HepG2 (cell line): ENCODE measurements around the gene MAT2A. TPM values are rescaled to one million over a fixed set of nuclear protein-coding genes. Genes with fewer than 3 reads are reported as not detected.
A peak's percentile ranks its signal among the peaks of the same experiment; 100 is the strongest.

ENCODE experiments used
- AHR ChIP-seq: IDR thresholded peaks from 2 replicates; pipeline ENCODE4 v1.6.1; 2018; ENCODE audit warnings: missing genetic modification reagents, missing compliant biosample characterization
- BORCS8-MEF2B ChIP-seq: sonication (generic); formaldehyde crosslinking; IDR thresholded peaks from 2 replicates; pipeline ENCODE4 v1.8.0; 2022; ENCODE audit warnings: mild to moderate bottlenecking, missing genetic modification reagents
- GFI1 ChIP-seq: sonication (generic); formaldehyde crosslinking; IDR thresholded peaks from 2 replicates; pipeline ENCODE4 v1.5.0; 2020; ENCODE audit warnings: missing genetic modification reagents, mild to moderate bottlenecking, borderline replicate concordance
- ISX ChIP-seq: sonication (generic); formaldehyde crosslinking; conservative IDR thresholded peaks from 2 replicates; pipeline ENCODE4 v1.5.0; 2020; ENCODE audit warnings: missing genetic modification reagents
- KLF15 ChIP-seq: sonication (generic); formaldehyde crosslinking; IDR thresholded peaks from 2 replicates; pipeline ENCODE4 v1.8.1; 2023; ENCODE audit warnings: borderline replicate concordance, mild to moderate bottlenecking, inconsistent platforms, missing genetic modification reagents, mixed read lengths
- MLLT10 ChIP-seq: sonication (generic); formaldehyde crosslinking; IDR thresholded peaks from 2 replicates; pipeline ENCODE4 v1.4.0; 2020; ENCODE audit warnings: missing genetic modification reagents
- MYNN ChIP-seq: sonication (generic); formaldehyde crosslinking; IDR thresholded peaks from 2 replicates; pipeline ENCODE4 v1.4.0; 2020; ENCODE audit warnings: mild to moderate bottlenecking, low read depth, missing genetic modification reagents
- NFE2L2 ChIP-seq: fragments of 150-350 bp; IDR thresholded peaks from 2 replicates; pipeline ENCODE4 v1.6.1; 2014; ENCODE audit warnings: low read length
- NR2C2 ChIP-seq: sonication (generic); formaldehyde crosslinking; IDR thresholded peaks from 2 replicates; pipeline ENCODE4 v1.4.0; 2020; ENCODE audit warnings: missing genetic modification reagents, mild to moderate bottlenecking, moderate library complexity, borderline replicate concordance
- REPIN1 ChIP-seq: sonication (generic); formaldehyde crosslinking; IDR thresholded peaks from 2 replicates; pipeline ENCODE4 v1.8.0; 2022; ENCODE audit warnings: missing genetic modification reagents, low read depth, mild to moderate bottlenecking, borderline replicate concordance
- RFX5 ChIP-seq: IDR thresholded peaks from 2 replicates; pipeline ENCODE4 v1.6.1; 2011; ENCODE audit warnings: low read depth, low read length, improper control_type of control experiment
- SNRNP70 ChIP-seq: fragments of 200-400 bp; formaldehyde crosslinking; IDR thresholded peaks from 2 replicates; pipeline ENCODE4 v1.6.1; 2017; ENCODE audit warnings: mild to moderate bottlenecking, low read depth, low read length, moderate library complexity
- WIZ ChIP-seq: sonication (generic); formaldehyde crosslinking; IDR thresholded peaks from 2 replicates; pipeline ENCODE4 v1.5.1; 2020; ENCODE audit warnings: mild to moderate bottlenecking, missing genetic modification reagents
- ZNF570 ChIP-seq: sonication (generic); formaldehyde crosslinking; IDR thresholded peaks from 2 replicates; pipeline ENCODE4 v1.4.0; 2020; ENCODE audit warnings: mild to moderate bottlenecking, missing genetic modification reagents, borderline replicate concordance
- ZNF747 ChIP-seq: sonication (generic); formaldehyde crosslinking; IDR thresholded peaks from 2 replicates; pipeline ENCODE4 v1.8.1; 2023; ENCODE audit warnings: missing genetic modification reagents, mild to moderate bottlenecking, borderline replicate concordance
- ZNF761 ChIP-seq: sonication (generic); formaldehyde crosslinking; conservative IDR thresholded peaks from 2 replicates; pipeline ENCODE4 v1.4.0; 2020; ENCODE audit warnings: mild to moderate bottlenecking, missing genetic modification reagents
- ZNF883 ChIP-seq: sonication (generic); formaldehyde crosslinking; IDR thresholded peaks from 2 replicates; pipeline ENCODE4 v1.5.1; 2020; ENCODE audit warnings: mild to moderate bottlenecking, missing genetic modification reagents; ENCODE audit errors: not compliant biosample characterization
- polyA plus RNA-seq, 8 experiments: library from polyadenylated mRNA; depleted of rRNA in 3 of 8; stranded (reverse) in 7 of 8; unstranded in 1 of 8; fragments of >200 nt; fragmentation: Illumina TruSeq in 4 of 8; extraction: Trizol in 4 of 8; gene quantifications; 2 replicates each; pipeline versions ENCODE4 v1.2.1 to v1.2.3, GENCODE V29; 2011 to 2016; ENCODE audit warnings: low read depth in 4 of 8, missing spikeins in 1 of 8, mixed read lengths in 1 of 8; ENCODE audit not compliant: insufficient read depth in 1 of 8
- total RNA-seq, 5 experiments: library from RNA; depleted of rRNA; stranded (reverse); fragments of >200 nt; fragmentation: Illumina TruSeq; extraction: Trizol; gene quantifications; 2 replicates each; pipeline ENCODE4 v1.2.3, GENCODE V29; 2016; ENCODE audit warnings: low read depth in 1 of 5
- TF ChIP-seq, protein P1 (sequence below): conservative IDR thresholded peaks from 2 replicates; pipeline ENCODE4 v1.6.1; 2018; ENCODE audit warnings: missing genetic modification reagents
- TF ChIP-seq, protein P2 (sequence below): IDR thresholded peaks from 2 replicates; pipeline ENCODE4 v1.6.1; 2016
- TF ChIP-seq, protein P3 (sequence below): sonication (generic); formaldehyde crosslinking; IDR thresholded peaks from 2 replicates; pipeline ENCODE4 v1.4.0; 2020; ENCODE audit warnings: mild to moderate bottlenecking, missing genetic modification reagents, borderline replicate concordance
- TF ChIP-seq, protein P4 (sequence below): sonication (generic); formaldehyde crosslinking; IDR thresholded peaks from 2 replicates; pipeline ENCODE4 v1.5.0; 2020; ENCODE audit warnings: mild to moderate bottlenecking, missing genetic modification reagents

The MAT2A gene
- total and polyA plus RNA-seq, 2 of the 13 experiments (the other 11 are each of a cell fraction or from before 2014, with no cell fraction given) = 155 to 331 TPM

DNA sequence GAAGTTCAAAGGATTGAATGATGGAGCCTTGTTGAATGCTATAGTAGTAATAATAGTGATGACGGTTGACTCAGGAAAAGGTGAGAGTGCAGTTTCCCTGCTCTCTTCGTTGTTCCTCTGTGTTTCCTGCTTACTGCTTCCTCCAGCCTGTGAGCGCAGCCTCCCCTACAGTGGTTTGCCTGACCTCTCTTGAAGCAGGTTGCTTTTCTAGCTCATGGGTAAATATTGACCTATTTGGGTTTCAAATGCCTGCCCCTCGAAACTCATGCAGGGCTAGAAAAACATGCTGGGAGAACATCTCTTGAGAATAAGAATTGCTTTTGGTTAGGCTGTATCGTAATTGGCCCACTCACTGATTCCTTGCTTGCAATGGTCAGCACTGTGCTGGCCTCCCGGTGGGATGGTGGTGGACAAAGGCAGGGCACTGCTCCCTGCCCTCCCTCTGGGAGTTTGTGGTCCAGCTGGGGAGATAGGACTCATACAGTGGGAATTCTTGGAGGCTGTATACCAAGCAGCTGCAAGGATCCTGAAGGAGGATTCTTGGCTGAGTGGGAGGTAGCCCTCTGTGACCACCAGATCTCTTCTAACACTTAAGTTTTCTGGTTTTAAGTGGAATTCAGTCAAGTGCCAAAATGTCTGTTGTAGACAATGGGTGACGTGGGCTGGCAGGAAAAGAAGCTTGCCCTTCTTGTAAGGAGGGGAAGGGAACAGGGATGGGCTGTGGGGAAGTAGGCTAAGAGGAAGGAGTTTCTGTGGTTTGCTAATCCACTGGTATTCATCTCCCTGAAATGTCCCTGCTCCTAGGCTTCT, 51.2 kb downstream of the MAT2A start (continued):
- TF ChIP-seq, protein P1, sequence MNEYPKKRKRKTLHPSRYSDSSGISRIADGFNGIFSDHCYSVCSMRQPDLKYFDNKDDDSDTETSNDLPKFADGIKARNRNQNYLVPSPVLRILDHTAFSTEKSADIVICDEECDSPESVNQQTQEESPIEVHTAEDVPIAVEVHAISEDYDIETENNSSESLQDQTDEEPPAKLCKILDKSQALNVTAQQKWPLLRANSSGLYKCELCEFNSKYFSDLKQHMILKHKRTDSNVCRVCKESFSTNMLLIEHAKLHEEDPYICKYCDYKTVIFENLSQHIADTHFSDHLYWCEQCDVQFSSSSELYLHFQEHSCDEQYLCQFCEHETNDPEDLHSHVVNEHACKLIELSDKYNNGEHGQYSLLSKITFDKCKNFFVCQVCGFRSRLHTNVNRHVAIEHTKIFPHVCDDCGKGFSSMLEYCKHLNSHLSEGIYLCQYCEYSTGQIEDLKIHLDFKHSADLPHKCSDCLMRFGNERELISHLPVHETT (CRISPR knock-in tag) = no peak
- TF ChIP-seq ZNF761 (CRISPR knock-in tag) = no peak
- TF ChIP-seq BORCS8-MEF2B (CRISPR knock-in tag) = no peak
- TF ChIP-seq KLF15 (CRISPR knock-in tag) = no peak
- TF ChIP-seq WIZ = peak; percentile 77; the same call in 1 of the 2 replicates
- TF ChIP-seq REPIN1 (CRISPR knock-in tag) = peak; percentile 68; the same call in 1 of the 2 replicates
- TF ChIP-seq RFX5 = no peak
- TF ChIP-seq, protein P2, sequence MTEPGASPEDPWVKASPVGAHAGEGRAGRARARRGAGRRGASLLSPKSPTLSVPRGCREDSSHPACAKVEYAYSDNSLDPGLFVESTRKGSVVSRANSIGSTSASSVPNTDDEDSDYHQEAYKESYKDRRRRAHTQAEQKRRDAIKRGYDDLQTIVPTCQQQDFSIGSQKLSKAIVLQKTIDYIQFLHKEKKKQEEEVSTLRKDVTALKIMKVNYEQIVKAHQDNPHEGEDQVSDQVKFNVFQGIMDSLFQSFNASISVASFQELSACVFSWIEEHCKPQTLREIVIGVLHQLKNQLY (CRISPR knock-in tag) = peak; percentile 52; the same call in 1 of the 2 replicates
- no peak for TF ChIP-seq SNRNP70
- TF ChIP-seq, protein P3, sequence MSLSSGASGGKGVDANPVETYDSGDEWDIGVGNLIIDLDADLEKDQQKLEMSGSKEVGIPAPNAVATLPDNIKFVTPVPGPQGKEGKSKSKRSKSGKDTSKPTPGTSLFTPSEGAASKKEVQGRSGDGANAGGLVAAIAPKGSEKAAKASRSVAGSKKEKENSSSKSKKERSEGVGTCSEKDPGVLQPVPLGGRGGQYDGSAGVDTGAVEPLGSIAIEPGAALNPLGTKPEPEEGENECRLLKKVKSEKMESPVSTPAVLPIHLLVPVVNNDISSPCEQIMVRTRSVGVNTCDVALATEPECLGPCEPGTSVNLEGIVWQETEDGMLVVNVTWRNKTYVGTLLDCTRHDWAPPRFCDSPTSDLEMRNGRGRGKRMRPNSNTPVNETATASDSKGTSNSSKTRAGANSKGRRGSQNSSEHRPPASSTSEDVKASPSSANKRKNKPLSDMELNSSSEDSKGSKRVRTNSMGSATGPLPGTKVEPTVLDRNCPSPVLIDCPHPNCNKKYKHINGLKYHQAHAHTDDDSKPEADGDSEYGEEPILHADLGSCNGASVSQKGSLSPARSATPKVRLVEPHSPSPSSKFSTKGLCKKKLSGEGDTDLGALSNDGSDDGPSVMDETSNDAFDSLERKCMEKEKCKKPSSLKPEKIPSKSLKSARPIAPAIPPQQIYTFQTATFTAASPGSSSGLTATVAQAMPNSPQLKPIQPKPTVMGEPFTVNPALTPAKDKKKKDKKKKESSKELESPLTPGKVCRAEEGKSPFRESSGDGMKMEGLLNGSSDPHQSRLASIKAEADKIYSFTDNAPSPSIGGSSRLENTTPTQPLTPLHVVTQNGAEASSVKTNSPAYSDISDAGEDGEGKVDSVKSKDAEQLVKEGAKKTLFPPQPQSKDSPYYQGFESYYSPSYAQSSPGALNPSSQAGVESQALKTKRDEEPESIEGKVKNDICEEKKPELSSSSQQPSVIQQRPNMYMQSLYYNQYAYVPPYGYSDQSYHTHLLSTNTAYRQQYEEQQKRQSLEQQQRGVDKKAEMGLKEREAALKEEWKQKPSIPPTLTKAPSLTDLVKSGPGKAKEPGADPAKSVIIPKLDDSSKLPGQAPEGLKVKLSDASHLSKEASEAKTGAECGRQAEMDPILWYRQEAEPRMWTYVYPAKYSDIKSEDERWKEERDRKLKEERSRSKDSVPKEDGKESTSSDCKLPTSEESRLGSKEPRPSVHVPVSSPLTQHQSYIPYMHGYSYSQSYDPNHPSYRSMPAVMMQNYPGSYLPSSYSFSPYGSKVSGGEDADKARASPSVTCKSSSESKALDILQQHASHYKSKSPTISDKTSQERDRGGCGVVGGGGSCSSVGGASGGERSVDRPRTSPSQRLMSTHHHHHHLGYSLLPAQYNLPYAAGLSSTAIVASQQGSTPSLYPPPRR (CRISPR knock-in tag) = peak; percentile 86
- peak; percentile 66; the same call in 1 of the 2 replicates for TF ChIP-seq NR2C2 (CRISPR knock-in tag)
- TF ChIP-seq, protein P4, sequence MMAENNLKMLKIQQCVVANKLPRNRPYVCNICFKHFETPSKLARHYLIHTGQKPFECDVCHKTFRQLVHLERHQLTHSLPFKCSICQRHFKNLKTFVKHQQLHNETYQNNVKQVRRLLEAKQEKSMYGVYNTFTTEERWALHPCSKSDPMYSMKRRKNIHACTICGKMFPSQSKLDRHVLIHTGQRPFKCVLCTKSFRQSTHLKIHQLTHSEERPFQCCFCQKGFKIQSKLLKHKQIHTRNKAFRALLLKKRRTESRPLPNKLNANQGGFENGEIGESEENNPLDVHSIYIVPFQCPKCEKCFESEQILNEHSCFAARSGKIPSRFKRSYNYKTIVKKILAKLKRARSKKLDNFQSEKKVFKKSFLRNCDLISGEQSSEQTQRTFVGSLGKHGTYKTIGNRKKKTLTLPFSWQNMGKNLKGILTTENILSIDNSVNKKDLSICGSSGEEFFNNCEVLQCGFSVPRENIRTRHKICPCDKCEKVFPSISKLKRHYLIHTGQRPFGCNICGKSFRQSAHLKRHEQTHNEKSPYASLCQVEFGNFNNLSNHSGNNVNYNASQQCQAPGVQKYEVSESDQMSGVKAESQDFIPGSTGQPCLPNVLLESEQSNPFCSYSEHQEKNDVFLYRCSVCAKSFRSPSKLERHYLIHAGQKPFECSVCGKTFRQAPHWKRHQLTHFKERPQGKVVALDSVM (CRISPR knock-in tag) = no peak; the same call in 1 of the 2 replicates
- no peak for TF ChIP-seq ZNF883 (CRISPR knock-in tag)
- TF ChIP-seq MYNN (CRISPR knock-in tag) = no peak
- TF ChIP-seq ZNF570 = no peak
- no peak for TF ChIP-seq AHR (CRISPR knock-in tag)
- no peak for TF ChIP-seq ISX (CRISPR knock-in tag)
- TF ChIP-seq GFI1 (CRISPR knock-in tag) = no peak; the same call in 1 of the 2 replicates
- no peak for TF ChIP-seq ZNF747 (CRISPR knock-in tag)
- no peak for TF ChIP-seq MLLT10 (CRISPR knock-in tag)
- no peak for TF ChIP-seq NFE2L2
